B cell (primary cell): ENCODE measurements around the gene TMEFF1. TPM values are rescaled to one million over a fixed set of nuclear protein-coding genes. Genes with fewer than 3 reads are reported as not detected.

ENCODE experiments used
- ATAC-seq: fragments of 200-7000 bp; cut with Tn5 transposase; one replicate; pipeline ENCODE4 v1.10.0; 2021; ENCODE audit warnings: low read depth, mild to moderate bottlenecking, moderate number of reproducible peaks, moderate library complexity
- CTCF ChIA-PET: fragments of 350-600 bp; sonication (Branson Sonifier 250); formaldehyde crosslinking; loops from one replicate; lab custom pipeline; 2021; ENCODE audit warnings: antibody characterized with exemption, inconsistent platforms; lab: Charles Lee
- POLR2A ChIA-PET: fragments of 350-600 bp; sonication (Branson Sonifier 250); formaldehyde crosslinking; loops from one replicate; lab custom pipeline; 2021; ENCODE audit warnings: antibody characterized with exemption; lab: Charles Lee
- DNase-seq: peaks from one replicate; pipeline ENCODE4 v3.0.0; 2013
- H2AFZ ChIP-seq: 2 replicates; pipeline ENCODE4 v1.6.1; 2012; ENCODE audit warnings: mild to moderate bottlenecking, low read depth, low read length; ENCODE audit not compliant: insufficient read depth, poor library complexity, severe bottlenecking
- H3K27ac ChIP-seq, 2 donors: 1 replicate in 1 of 2; 2 replicates in 1 of 2; pipeline ENCODE4 v1.5.1; 2012 to 2013; ENCODE audit warnings: low read length in 2 of 2, mild to moderate bottlenecking in 2 of 2, moderate library complexity in 1 of 2
- H3K27me3 ChIP-seq, 4 experiments: fragments of 200-600 bp in 1 of 4; sonication (generic) in 1 of 4; replicated peaks in 1 of 4; 1 replicate in 2 of 4; 2 replicates in 2 of 4; pipeline versions ENCODE4 v1.6.1 to v1.7.0; 2013 to 2016; ENCODE audit warnings: low read length in 3 of 4, mild to moderate bottlenecking in 2 of 4, mixed read lengths in 1 of 4, moderate library complexity in 1 of 4; ENCODE audit not compliant: insufficient read depth in 4 of 4, control insufficient read depth in 3 of 4; ENCODE audit errors: control extremely low read depth in 1 of 4
- H3K36me3 ChIP-seq, 2 experiments: replicated peaks in 1 of 2; 1 replicate in 1 of 2; 2 replicates in 1 of 2; pipeline versions ENCODE4 v1.6.1 to v1.7.1; 2013; ENCODE audit warnings: low read length in 1 of 2; ENCODE audit not compliant: insufficient read depth in 2 of 2, control insufficient read depth in 1 of 2; ENCODE audit errors: control extremely low read depth in 1 of 2, extremely low read depth in 1 of 2
- H3K4me1 ChIP-seq, 2 donors: fragments of 200-600 bp in 1 of 2; sonication (generic) in 1 of 2; 1 replicate in 1 of 2; 2 replicates in 1 of 2; pipeline versions ENCODE4 v1.5.1 to v1.6.1; 2013 to 2017; ENCODE audit warnings: low read length in 2 of 2; ENCODE audit not compliant: control insufficient read depth in 2 of 2, insufficient read depth in 2 of 2
- H3K4me2 ChIP-seq: replicated peaks from 2 replicates; pipeline ENCODE3; 2012; ENCODE audit warnings: mild to moderate bottlenecking, low read depth, low read length; ENCODE audit not compliant: poor library complexity, severe bottlenecking
- H3K4me3 ChIP-seq, 5 experiments: fragments of 200-600 bp in 1 of 5; sonication (generic) in 1 of 5; 1 replicate in 3 of 5; 2 replicates in 2 of 5; pipeline versions ENCODE4 v1.5.1 to v1.7.0; 2011 to 2016; ENCODE audit warnings: low read length in 4 of 5, mild to moderate bottlenecking in 4 of 5, low read depth in 2 of 5, control low read depth in 1 of 5, moderate library complexity in 1 of 5; ENCODE audit not compliant: insufficient read depth in 1 of 5; ENCODE audit errors: control extremely low read depth in 1 of 5, extremely low read depth in 1 of 5
- H3K79me2 ChIP-seq: fragments of 200-600 bp; sonication (generic); one replicate; pipeline ENCODE4 v1.6.0; 2016; ENCODE audit warnings: low read length; ENCODE audit not compliant: control insufficient read depth, insufficient read depth
- H3K9ac ChIP-seq: fragments of 200-600 bp; sonication (generic); 2 replicates; pipeline ENCODE4 v1.6.1; 2017; ENCODE audit warnings: mild to moderate bottlenecking, low read length, moderate library complexity
- H3K9me3 ChIP-seq, 3 donors: one replicate each; pipeline versions ENCODE4 v1.6.1 to v1.7.1; 2013; ENCODE audit warnings: low read length in 2 of 3; ENCODE audit not compliant: control insufficient read depth in 2 of 3, insufficient read depth in 1 of 3; ENCODE audit errors: control extremely low read depth in 1 of 3
- H4K20me1 ChIP-seq: 2 replicates; pipeline ENCODE4 v1.6.0; 2012; ENCODE audit warnings: mild to moderate bottlenecking, low read length; ENCODE audit not compliant: insufficient read depth, control insufficient read depth, poor library complexity, severe bottlenecking
- H3K27ac Mint-ChIP-seq: one replicate; pipeline ENCODE4 v1.8.0; 2021; ENCODE audit warnings: mixed read lengths
- H3K27me3 Mint-ChIP-seq: one replicate; pipeline ENCODE4 v1.8.0; 2021; ENCODE audit warnings: mixed read lengths
- H3K4me1 Mint-ChIP-seq: one replicate; pipeline ENCODE4 v1.8.0; 2021; ENCODE audit warnings: mixed read lengths
- H3K4me3 Mint-ChIP-seq: one replicate; pipeline ENCODE4 v1.8.0; 2021; ENCODE audit warnings: mixed read lengths
- H3K9me3 Mint-ChIP-seq: one replicate; pipeline ENCODE4 v1.8.0; 2022; ENCODE audit warnings: mixed read lengths; ENCODE audit not compliant: insufficient read depth
- CTCF ChIP-seq: fragments of 200-600 bp; IDR thresholded peaks from one replicate; pipeline ENCODE4 v1.8.0; 2022; ENCODE audit warnings: antibody characterized with exemption, mild to moderate bottlenecking
- EZH2 ChIP-seq: IDR thresholded peaks from 2 replicates; pipeline ENCODE4 v1.6.1; 2012; ENCODE audit warnings: borderline replicate concordance, low read depth, mild to moderate bottlenecking, moderate library complexity, low read length; ENCODE audit not compliant: insufficient read depth, poor library complexity, severe bottlenecking
- WGBS: methylation state at CpG from one replicate; pipeline ENCODE4 v1.1.5; 2013; ENCODE audit warnings: missing lambda C conversion rate; ENCODE audit not compliant: insufficient coverage; 5-methylcytosine and 5-hydroxymethylcytosine counted together
- intact Hi-C: fragments of 100-400 bp; cut with micrococcal nuclease; formaldehyde crosslinking; loops from one replicate; pipeline ENCODE4 v1.10.0; 2022
- polyA plus RNA-seq: library from polyadenylated mRNA; depleted of rRNA; stranded (reverse); fragments of >200 nt; gene quantifications from 2 replicates; pipeline ENCODE4 v1.2.3, GENCODE V29; 2012
- total RNA-seq, 2 donors: library from RNA; stranded (reverse); fragments of 120-200 nt in 1 of 2; gene quantifications; 1 replicate in 1 of 2; 2 replicates in 1 of 2; pipeline versions ENCODE4 v1.2.3 to v1.2.4, GENCODE V29; 2013 to 2022

The TMEFF1 gene
- total and polyA plus RNA-seq, 2 donors (not counting 1 experiment from before 2014, with no cell fraction given), result not detected

DNA sequence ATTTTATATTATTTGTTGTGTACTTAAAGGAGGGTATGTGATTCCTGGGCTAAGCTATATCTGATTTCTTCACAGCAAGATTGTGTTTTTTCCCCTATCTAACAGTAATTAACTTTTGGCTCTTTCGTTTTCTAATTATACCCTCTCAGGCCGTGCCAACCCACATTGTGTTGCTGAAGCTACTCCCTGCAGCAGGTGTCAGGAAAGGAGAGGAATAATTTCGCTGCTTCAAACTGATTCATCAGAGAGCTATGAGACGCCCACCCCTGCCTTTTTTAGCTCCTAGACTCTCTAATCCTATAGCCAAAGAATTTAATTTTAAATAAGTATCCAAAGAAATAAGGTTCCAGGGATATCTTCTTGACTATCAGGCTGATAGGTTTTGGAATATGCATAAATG, 108.7 kb downstream of the TMEFF1 start:
- H3K79me2 ChIP-seq, result no peaks in the 10 kb centered on the region
- no peak overlapping the region for H3K27ac Mint-ChIP-seq
- ChIA-PET POLR2A (no interaction called here), CTCF (no interaction called here)
- no peak overlapping the region for H2AFZ ChIP-seq
- no peak for TF ChIP-seq EZH2
- TF ChIP-seq CTCF, result no peak
- H3K9me3 ChIP-seq, result no peaks in the 10 kb centered on the region
- H3K9ac ChIP-seq, result no peak overlapping the region
- no peaks in the 10 kb centered on the region for H3K36me3 ChIP-seq
- intact Hi-C loops, result no loop called here
- H3K27me3 Mint-ChIP-seq, result peaks cover 6% of the 10 kb centered on the region
- no peak overlapping the region for H3K27ac ChIP-seq
- no peak for DNase-seq
- WGBS, result no CpG with 5 or more reads among the region's 4 CpGs
- H3K4me3 ChIP-seq, result no peak overlapping the region
- no peaks in the 10 kb centered on the region for H4K20me1 ChIP-seq
- H3K4me1 Mint-ChIP-seq, result no peaks in the 10 kb centered on the region
- no peak overlapping the region for H3K4me3 Mint-ChIP-seq
- H3K4me1 ChIP-seq, result no peaks in the 10 kb centered on the region
- no peak for ATAC-seq
- no peak overlapping the region for H3K4me2 ChIP-seq
- H3K27me3 ChIP-seq, result no peaks in the 10 kb centered on the region
- H3K9me3 Mint-ChIP-seq, result no peaks in the 10 kb centered on the region

DNA sequence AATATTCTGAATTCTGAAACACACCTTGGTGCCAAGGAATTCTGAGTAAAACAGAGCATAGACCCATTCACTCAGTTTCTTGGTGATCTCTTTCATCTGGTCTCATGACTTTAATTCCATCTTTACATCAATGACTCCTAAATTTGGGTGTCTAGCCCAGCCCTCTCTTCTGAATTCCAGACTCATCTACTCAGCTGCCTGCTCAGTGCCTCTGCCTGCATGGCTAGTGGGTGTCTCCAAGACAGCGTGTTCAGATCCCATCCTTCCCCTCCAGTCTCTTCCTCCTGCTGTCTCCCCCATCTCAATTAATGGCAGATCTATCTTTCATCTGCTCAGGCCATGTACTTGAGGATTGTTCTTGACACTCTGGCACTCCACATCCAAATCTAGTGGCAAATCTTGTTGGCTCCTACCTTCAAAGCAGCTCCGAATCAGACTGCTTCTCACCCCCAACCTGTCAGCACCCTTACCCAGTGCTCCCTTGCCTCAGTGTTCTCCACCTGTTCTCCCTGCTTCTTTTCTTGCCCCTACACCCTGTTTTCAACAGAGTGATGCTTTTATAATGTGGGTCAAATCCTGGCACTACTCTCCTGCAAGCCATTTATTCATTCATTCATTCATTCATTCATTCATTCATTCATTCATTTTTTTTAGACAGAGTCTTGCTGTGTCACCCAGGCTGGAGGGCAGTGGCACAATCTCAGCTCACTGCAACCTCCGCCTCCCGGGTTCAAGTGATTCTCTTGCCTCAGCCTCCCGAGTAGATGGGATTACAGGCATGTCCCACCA, 110.3 kb downstream of the TMEFF1 start:
- Mint-ChIP-seq H3K4me1 (no peaks in the 10 kb centered on the region), H3K9me3 (no peaks in the 10 kb centered on the region), H3K4me3 (no peak overlapping the region), H3K27me3 (peaks cover 6% of the 10 kb centered on the region), H3K27ac (no peak overlapping the region)
- POLR2A ChIA-PET, result no interaction called here
- no peak for ATAC-seq
- no peak for TF ChIP-seq EZH2
- no peak for TF ChIP-seq CTCF
- Histone ChIP-seq H3K9me3 (no peaks in the 10 kb centered on the region), H3K4me2 (no peak overlapping the region), H3K36me3 (no peaks in the 10 kb centered on the region), H3K4me1 (no peaks in the 10 kb centered on the region), H3K27ac (no peak overlapping the region), H3K9ac (no peak overlapping the region), H3K79me2 (no peaks in the 10 kb centered on the region), H4K20me1 (no peaks in the 10 kb centered on the region), H3K27me3 (no peaks in the 10 kb centered on the region), H3K4me3 (no peak overlapping the region), H2AFZ (no peak overlapping the region)
- WGBS, result 98% methylated on average over 5 of the region's 5 CpGs
- CTCF ChIA-PET, result no interaction called here
- no peak for DNase-seq
- intact Hi-C loops, result no loop called here
